WTC11 (cell line): ENCODE results near the gene ENO1. TPM values are rescaled to one million over a fixed set of nuclear protein-coding genes. Genes with fewer than 3 reads are reported as not detected.
A peak's percentile ranks its signal among the peaks of the same experiment; 100 is the strongest.

Experiments
- ATAC-seq: fragments of 200-7000 bp; cut with Tn5 transposase; 2 replicates; pipeline ENCODE4 v1.10.0; 2021; ENCODE audit warnings: mild to moderate bottlenecking, moderate library complexity
- CTCF ChIA-PET: fragments of 300-600 bp; sonication (Branson Sonifier 250); formaldehyde crosslinking; loops from one replicate; lab custom pipeline; 2021; ENCODE audit warnings: antibody characterized with exemption; lab: Charles Lee
- POLR2A ChIA-PET: fragments of 350-600 bp; sonication (Branson Sonifier 250); formaldehyde crosslinking; loops from one replicate; lab custom pipeline; 2021; ENCODE audit warnings: antibody characterized with exemption; lab: Charles Lee
- DNase-seq: peaks from one replicate; pipeline ENCODE4 v3.0.0; 2021; ENCODE audit warnings: low spot score
- H3K27ac Mint-ChIP-seq: 2 replicates; pipeline ENCODE4 v1.8.0; 2021; ENCODE audit warnings: mixed read lengths
- H3K27me3 Mint-ChIP-seq: 2 replicates; pipeline ENCODE4 v1.8.0; 2021; ENCODE audit warnings: low read depth, mild to moderate bottlenecking, moderate library complexity, mixed read lengths
- H3K36me3 Mint-ChIP-seq: 2 replicates; pipeline ENCODE4 v1.8.0; 2021; ENCODE audit warnings: mixed read lengths
- H3K4me1 Mint-ChIP-seq: 2 replicates; pipeline ENCODE4 v1.8.0; 2022; ENCODE audit warnings: mixed read lengths
- H3K4me3 Mint-ChIP-seq: 2 replicates; pipeline ENCODE4 v1.8.0; 2021; ENCODE audit warnings: mild to moderate bottlenecking, moderate library complexity, mixed read lengths
- H3K9me3 Mint-ChIP-seq: 2 replicates; pipeline ENCODE4 v1.8.0; 2021; ENCODE audit warnings: mixed read lengths
- CBFB ChIP-seq: sonication (generic); formaldehyde crosslinking; IDR thresholded peaks from 2 replicates; pipeline ENCODE4 v1.8.1; 2022; ENCODE audit warnings: mild to moderate bottlenecking, low read depth, missing genetic modification reagents
- EMX1 ChIP-seq: fragments of 250-450 bp; sonication (Bioruptor Pico); IDR thresholded peaks from 2 replicates; pipeline ENCODE4 v1.8.0; 2021; ENCODE audit warnings: mild to moderate bottlenecking
- FOXP1 ChIP-seq: sonication (generic); formaldehyde crosslinking; IDR thresholded peaks from 2 replicates; pipeline ENCODE4 v1.8.0; 2022; ENCODE audit warnings: missing genetic modification reagents, mild to moderate bottlenecking, moderate library complexity, borderline replicate concordance
- IRF2 ChIP-seq: sonication (generic); formaldehyde crosslinking; IDR thresholded peaks from 2 replicates; pipeline ENCODE4 v1.8.0; 2022; ENCODE audit warnings: low read depth, missing genetic modification reagents, borderline replicate concordance
- MXD4 ChIP-seq: fragments of 250-450 bp; sonication (Bioruptor Pico); IDR thresholded peaks from 2 replicates; pipeline ENCODE4 v1.8.0; 2021; ENCODE audit warnings: mild to moderate bottlenecking, moderate library complexity, borderline replicate concordance
- NR2C2 ChIP-seq: sonication (generic); formaldehyde crosslinking; IDR thresholded peaks from 2 replicates; pipeline ENCODE4 v1.8.0; 2022; ENCODE audit warnings: mild to moderate bottlenecking, missing genetic modification reagents
- RELA ChIP-seq: sonication (generic); formaldehyde crosslinking; IDR thresholded peaks from 2 replicates; pipeline ENCODE4 v1.8.1; 2022; ENCODE audit warnings: missing genetic modification reagents, mild to moderate bottlenecking, borderline replicate concordance
- TEAD1 ChIP-seq: sonication (generic); formaldehyde crosslinking; IDR thresholded peaks from 2 replicates; pipeline ENCODE4 v1.8.0; 2022; ENCODE audit warnings: mild to moderate bottlenecking, missing genetic modification reagents
- ZNF219 ChIP-seq: sonication (generic); formaldehyde crosslinking; IDR thresholded peaks from 2 replicates; pipeline ENCODE4 v1.8.0; 2023; ENCODE audit warnings: missing genetic modification reagents, mild to moderate bottlenecking, borderline replicate concordance
- ZNF423 ChIP-seq: fragments of 250-450 bp; sonication (Bioruptor Pico); IDR thresholded peaks from 2 replicates; pipeline ENCODE4 v2.1.2; 2022; ENCODE audit warnings: mild to moderate bottlenecking, moderate library complexity
- total RNA-seq: library from RNA; stranded (reverse); gene quantifications from 3 replicates; pipeline ENCODE4 v1.2.3, GENCODE V29; 2021
- TF ChIP-seq, protein P1 (sequence below): sonication (generic); formaldehyde crosslinking; IDR thresholded peaks from 2 replicates; pipeline ENCODE4 v1.8.1; 2022; ENCODE audit warnings: missing genetic modification reagents, borderline replicate concordance
- TF ChIP-seq, protein P2 (sequence below): sonication (generic); formaldehyde crosslinking; IDR thresholded peaks from 2 replicates; pipeline ENCODE4 v1.8.0; 2022; ENCODE audit warnings: mild to moderate bottlenecking, missing genetic modification reagents
- TF ChIP-seq, protein P3 (sequence below): sonication (generic); formaldehyde crosslinking; IDR thresholded peaks from 2 replicates; pipeline ENCODE4 v1.8.0; 2023; ENCODE audit warnings: missing genetic modification reagents, mild to moderate bottlenecking, borderline replicate concordance
- TF ChIP-seq, protein P4 (sequence below): sonication (generic); formaldehyde crosslinking; IDR thresholded peaks from 2 replicates; pipeline ENCODE4 v1.8.0; 2023; ENCODE audit warnings: mild to moderate bottlenecking, missing genetic modification reagents
- TF ChIP-seq, protein P5 (sequence below): sonication (generic); formaldehyde crosslinking; IDR thresholded peaks from 2 replicates; pipeline ENCODE4 v1.8.0; 2023; ENCODE audit warnings: missing genetic modification reagents
- TF ChIP-seq, protein P6 (sequence below): sonication (generic); formaldehyde crosslinking; IDR thresholded peaks from 2 replicates; pipeline ENCODE4 v1.8.1; 2022; ENCODE audit warnings: mild to moderate bottlenecking, moderate library complexity, missing genetic modification reagents

ENO1 gene
- total RNA-seq, 1 experiment from 2014 or later = 1,978 TPM

DNA sequence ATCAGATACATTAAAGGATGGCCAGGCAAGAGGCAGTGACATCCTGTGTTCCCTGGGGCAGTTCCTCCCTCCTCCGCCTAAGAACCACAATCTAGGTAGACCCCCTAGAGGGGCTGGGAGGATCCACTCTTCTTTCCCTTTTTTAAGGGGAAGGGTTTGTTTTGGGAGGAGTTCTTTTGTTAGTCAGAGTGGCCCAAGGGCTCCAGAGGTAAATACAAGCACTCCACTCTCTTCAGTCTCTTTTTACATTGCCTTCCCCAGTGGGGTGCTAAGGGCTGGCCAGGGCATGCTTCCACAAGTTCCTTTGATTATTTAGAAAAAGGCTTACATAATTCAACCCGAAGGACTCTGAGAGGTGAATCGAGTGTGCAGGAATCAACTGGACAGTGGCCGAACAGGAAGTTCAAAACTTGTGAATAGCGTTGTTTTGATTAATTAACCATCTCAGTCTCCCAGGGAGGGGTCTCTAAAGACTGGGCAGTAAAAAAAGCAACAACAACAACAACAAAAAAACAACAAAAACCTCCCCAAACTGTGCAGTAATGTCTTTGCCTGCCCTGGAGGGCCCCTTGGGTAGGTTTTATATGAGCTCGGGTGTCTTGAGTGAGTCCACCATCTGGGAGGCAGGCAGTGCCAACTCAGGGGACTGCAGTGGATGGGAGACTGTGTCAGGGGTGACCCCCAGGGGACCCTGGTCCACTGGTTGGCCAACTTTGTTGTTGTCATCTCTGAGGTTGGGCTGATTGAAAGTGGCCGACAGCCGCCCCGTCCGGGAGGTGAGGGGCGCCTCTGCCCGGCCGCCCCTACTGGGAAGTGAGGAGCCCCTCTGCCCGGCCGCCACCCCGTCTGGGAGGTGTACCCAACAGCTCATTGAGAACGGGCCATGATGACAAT, 33.2 kb upstream of the ENO1 start:
- Mint-ChIP-seq H3K27me3 (peaks cover 25% of the 10 kb centered on the region), H3K9me3 (no peaks in the 10 kb centered on the region; the same call in none of the 2 replicates), H3K27ac (peak overlapping the region; percentile 95), H3K4me3 (no peak overlapping the region), H3K36me3 (peaks cover 16% of the 10 kb centered on the region), H3K4me1 (peaks cover 45% of the 10 kb centered on the region)
- DNase-seq (peak; percentile 25), ATAC-seq (peak; percentile 78)
- POLR2A ChIA-PET = no interaction called here
- CTCF ChIA-PET = interaction anchor here (2.6 to 4.0 kb wide), 2 partner anchors 51 to 93 kb away, joined by 12 to 26 read pairs; no protein-coding TSS in a partner anchor
- TF ChIP-seq CBFB = no peak
- TF ChIP-seq EMX1 (CRISPR knock-in tag) = no peak
- TF ChIP-seq IRF2 (CRISPR knock-in tag) = no peak
- no peak for TF ChIP-seq MXD4
- TF ChIP-seq, protein P1, sequence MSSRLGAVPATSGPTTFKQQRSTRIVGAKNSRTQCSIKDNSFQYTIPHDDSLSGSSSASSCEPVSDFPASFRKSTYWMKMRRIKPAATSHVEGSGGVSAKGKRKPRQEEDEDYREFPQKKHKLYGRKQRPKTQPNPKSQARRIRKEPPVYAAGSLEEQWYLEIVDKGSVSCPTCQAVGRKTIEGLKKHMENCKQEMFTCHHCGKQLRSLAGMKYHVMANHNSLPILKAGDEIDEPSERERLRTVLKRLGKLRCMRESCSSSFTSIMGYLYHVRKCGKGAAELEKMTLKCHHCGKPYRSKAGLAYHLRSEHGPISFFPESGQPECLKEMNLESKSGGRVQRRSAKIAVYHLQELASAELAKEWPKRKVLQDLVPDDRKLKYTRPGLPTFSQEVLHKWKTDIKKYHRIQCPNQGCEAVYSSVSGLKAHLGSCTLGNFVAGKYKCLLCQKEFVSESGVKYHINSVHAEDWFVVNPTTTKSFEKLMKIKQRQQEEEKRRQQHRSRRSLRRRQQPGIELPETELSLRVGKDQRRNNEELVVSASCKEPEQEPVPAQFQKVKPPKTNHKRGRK = no peak
- TF ChIP-seq NR2C2 (CRISPR knock-in tag) = no peak
- no peak for TF ChIP-seq FOXP1 (CRISPR knock-in tag)
- TF ChIP-seq, protein P2, sequence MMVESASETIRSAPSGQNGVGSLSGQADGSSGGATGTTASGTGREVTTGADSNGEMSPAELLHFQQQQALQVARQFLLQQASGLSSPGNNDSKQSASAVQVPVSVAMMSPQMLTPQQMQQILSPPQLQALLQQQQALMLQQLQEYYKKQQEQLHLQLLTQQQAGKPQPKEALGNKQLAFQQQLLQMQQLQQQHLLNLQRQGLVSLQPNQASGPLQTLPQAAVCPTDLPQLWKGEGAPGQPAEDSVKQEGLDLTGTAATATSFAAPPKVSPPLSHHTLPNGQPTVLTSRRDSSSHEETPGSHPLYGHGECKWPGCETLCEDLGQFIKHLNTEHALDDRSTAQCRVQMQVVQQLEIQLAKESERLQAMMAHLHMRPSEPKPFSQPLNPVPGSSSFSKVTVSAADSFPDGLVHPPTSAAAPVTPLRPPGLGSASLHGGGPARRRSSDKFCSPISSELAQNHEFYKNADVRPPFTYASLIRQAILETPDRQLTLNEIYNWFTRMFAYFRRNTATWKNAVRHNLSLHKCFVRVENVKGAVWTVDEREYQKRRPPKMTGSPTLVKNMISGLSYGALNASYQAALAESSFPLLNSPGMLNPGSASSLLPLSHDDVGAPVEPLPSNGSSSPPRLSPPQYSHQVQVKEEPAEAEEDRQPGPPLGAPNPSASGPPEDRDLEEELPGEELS (CRISPR knock-in tag) = no peak
- TF ChIP-seq, protein P3, sequence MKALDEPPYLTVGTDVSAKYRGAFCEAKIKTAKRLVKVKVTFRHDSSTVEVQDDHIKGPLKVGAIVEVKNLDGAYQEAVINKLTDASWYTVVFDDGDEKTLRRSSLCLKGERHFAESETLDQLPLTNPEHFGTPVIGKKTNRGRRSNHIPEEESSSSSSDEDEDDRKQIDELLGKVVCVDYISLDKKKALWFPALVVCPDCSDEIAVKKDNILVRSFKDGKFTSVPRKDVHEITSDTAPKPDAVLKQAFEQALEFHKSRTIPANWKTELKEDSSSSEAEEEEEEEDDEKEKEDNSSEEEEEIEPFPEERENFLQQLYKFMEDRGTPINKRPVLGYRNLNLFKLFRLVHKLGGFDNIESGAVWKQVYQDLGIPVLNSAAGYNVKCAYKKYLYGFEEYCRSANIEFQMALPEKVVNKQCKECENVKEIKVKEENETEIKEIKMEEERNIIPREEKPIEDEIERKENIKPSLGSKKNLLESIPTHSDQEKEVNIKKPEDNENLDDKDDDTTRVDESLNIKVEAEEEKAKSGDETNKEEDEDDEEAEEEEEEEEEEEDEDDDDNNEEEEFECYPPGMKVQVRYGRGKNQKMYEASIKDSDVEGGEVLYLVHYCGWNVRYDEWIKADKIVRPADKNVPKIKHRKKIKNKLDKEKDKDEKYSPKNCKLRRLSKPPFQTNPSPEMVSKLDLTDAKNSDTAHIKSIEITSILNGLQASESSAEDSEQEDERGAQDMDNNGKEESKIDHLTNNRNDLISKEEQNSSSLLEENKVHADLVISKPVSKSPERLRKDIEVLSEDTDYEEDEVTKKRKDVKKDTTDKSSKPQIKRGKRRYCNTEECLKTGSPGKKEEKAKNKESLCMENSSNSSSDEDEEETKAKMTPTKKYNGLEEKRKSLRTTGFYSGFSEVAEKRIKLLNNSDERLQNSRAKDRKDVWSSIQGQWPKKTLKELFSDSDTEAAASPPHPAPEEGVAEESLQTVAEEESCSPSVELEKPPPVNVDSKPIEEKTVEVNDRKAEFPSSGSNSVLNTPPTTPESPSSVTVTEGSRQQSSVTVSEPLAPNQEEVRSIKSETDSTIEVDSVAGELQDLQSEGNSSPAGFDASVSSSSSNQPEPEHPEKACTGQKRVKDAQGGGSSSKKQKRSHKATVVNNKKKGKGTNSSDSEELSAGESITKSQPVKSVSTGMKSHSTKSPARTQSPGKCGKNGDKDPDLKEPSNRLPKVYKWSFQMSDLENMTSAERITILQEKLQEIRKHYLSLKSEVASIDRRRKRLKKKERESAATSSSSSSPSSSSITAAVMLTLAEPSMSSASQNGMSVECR = no peak; the same call in 1 of the 2 replicates
- no peak for TF ChIP-seq TEAD1 (CRISPR knock-in tag)
- no peak for TF ChIP-seq ZNF423 (CRISPR knock-in tag)
- TF ChIP-seq, protein P4, sequence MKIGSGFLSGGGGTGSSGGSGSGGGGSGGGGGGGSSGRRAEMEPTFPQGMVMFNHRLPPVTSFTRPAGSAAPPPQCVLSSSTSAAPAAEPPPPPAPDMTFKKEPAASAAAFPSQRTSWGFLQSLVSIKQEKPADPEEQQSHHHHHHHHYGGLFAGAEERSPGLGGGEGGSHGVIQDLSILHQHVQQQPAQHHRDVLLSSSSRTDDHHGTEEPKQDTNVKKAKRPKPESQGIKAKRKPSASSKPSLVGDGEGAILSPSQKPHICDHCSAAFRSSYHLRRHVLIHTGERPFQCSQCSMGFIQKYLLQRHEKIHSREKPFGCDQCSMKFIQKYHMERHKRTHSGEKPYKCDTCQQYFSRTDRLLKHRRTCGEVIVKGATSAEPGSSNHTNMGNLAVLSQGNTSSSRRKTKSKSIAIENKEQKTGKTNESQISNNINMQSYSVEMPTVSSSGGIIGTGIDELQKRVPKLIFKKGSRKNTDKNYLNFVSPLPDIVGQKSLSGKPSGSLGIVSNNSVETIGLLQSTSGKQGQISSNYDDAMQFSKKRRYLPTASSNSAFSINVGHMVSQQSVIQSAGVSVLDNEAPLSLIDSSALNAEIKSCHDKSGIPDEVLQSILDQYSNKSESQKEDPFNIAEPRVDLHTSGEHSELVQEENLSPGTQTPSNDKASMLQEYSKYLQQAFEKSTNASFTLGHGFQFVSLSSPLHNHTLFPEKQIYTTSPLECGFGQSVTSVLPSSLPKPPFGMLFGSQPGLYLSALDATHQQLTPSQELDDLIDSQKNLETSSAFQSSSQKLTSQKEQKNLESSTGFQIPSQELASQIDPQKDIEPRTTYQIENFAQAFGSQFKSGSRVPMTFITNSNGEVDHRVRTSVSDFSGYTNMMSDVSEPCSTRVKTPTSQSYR (CRISPR knock-in tag) = no peak
- TF ChIP-seq, protein P5, sequence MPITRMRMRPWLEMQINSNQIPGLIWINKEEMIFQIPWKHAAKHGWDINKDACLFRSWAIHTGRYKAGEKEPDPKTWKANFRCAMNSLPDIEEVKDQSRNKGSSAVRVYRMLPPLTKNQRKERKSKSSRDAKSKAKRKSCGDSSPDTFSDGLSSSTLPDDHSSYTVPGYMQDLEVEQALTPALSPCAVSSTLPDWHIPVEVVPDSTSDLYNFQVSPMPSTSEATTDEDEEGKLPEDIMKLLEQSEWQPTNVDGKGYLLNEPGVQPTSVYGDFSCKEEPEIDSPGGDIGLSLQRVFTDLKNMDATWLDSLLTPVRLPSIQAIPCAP (CRISPR knock-in tag) = no peak
- no peak for TF ChIP-seq ZNF219
- no peak for TF ChIP-seq RELA (CRISPR knock-in tag)
- TF ChIP-seq, protein P6, sequence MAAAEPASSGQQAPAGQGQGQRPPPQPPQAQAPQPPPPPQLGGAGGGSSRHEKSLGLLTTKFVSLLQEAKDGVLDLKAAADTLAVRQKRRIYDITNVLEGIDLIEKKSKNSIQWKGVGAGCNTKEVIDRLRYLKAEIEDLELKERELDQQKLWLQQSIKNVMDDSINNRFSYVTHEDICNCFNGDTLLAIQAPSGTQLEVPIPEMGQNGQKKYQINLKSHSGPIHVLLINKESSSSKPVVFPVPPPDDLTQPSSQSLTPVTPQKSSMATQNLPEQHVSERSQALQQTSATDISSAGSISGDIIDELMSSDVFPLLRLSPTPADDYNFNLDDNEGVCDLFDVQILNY (CRISPR knock-in tag) = no peak
